ENCODE measurements around the gene TMPRSS2.

DNA sequence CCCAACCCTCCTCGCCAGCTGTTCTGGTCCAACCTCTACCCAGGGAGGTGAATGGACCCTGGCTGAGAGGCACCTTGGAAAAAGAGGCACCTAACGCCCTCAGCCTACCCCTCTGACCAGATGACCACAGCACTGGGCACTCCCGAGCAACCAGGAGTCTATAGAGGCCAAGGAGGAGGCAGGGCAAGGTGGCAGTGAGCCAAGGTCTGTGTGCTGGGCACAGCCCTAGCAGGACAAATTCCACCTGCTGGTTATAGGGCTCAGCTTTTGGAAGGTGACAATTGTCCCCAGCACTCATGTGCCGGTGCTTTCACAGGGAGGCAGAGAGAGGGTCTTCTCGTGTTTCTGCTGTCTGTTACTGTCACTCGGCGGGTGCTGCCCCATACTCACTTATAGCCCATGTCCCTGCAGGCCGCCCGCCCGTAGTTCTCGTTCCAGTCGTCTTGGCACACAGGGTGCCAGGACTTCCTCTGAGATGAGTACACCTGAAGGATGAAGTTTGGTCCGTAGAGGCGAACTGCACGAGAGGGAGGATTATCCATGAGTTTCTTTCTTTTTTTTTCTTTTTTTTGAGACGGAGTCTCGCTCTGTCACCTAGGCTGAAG, 27.8 kb downstream of the TMPRSS2 start:
- TF ChIP-seq, protein P1, sequence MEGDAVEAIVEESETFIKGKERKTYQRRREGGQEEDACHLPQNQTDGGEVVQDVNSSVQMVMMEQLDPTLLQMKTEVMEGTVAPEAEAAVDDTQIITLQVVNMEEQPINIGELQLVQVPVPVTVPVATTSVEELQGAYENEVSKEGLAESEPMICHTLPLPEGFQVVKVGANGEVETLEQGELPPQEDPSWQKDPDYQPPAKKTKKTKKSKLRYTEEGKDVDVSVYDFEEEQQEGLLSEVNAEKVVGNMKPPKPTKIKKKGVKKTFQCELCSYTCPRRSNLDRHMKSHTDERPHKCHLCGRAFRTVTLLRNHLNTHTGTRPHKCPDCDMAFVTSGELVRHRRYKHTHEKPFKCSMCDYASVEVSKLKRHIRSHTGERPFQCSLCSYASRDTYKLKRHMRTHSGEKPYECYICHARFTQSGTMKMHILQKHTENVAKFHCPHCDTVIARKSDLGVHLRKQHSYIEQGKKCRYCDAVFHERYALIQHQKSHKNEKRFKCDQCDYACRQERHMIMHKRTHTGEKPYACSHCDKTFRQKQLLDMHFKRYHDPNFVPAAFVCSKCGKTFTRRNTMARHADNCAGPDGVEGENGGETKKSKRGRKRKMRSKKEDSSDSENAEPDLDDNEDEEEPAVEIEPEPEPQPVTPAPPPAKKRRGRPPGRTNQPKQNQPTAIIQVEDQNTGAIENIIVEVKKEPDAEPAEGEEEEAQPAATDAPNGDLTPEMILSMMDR (IDR thresholded peaks at IDR 0.05), result no peak
- no peak for TF ChIP-seq POLR2A (IDR thresholded peaks at IDR 0.05)
